Ishikawa (cell line): ENCODE measurements around the gene HMOX1.

Experiments
- CEBPB ChIP-seq: IDR thresholded peaks from 2 replicates; pipeline ENCODE4 v1.6.1; 2012
- CREB1 ChIP-seq: IDR thresholded peaks from 2 replicates; pipeline ENCODE4 v1.6.1; 2012; ENCODE audit warnings: low read depth
- EGR1 ChIP-seq: IDR thresholded peaks from 2 replicates; pipeline ENCODE4 v1.6.1; 2012
- EP300 ChIP-seq: IDR thresholded peaks from 2 replicates; pipeline ENCODE4 v1.6.1; 2012; ENCODE audit warnings: borderline replicate concordance
- FOXM1 ChIP-seq: IDR thresholded peaks from 2 replicates; pipeline ENCODE4 v1.6.1; 2012; ENCODE audit warnings: low read depth, borderline replicate concordance
- MAX ChIP-seq: IDR thresholded peaks from 2 replicates; pipeline ENCODE4 v1.6.1; 2012
- NFIC ChIP-seq: IDR thresholded peaks from 2 replicates; pipeline ENCODE4 v1.6.1; 2012
- RAD21 ChIP-seq: IDR thresholded peaks from 2 replicates; pipeline ENCODE4 v1.6.1; 2012; ENCODE audit warnings: low read depth
- REST ChIP-seq: IDR thresholded peaks from 2 replicates; pipeline ENCODE4 v1.6.1; 2012; ENCODE audit warnings: low read depth, mild to moderate bottlenecking
- TAF1 ChIP-seq: IDR thresholded peaks from 2 replicates; pipeline ENCODE4 v1.6.1; 2012; ENCODE audit warnings: low read depth, mild to moderate bottlenecking
- TCF12 ChIP-seq: IDR thresholded peaks from 2 replicates; pipeline ENCODE4 v1.6.1; 2012; ENCODE audit warnings: low read depth
- TEAD4 ChIP-seq: IDR thresholded peaks from 2 replicates; pipeline ENCODE4 v1.6.1; 2012
- USF1 ChIP-seq: IDR thresholded peaks from 2 replicates; pipeline ENCODE4 v1.6.1; 2012
- YY1 ChIP-seq: IDR thresholded peaks from 2 replicates; pipeline ENCODE4 v1.6.1; 2012; ENCODE audit warnings: low read depth
- ZBTB7A ChIP-seq: IDR thresholded peaks from 2 replicates; pipeline ENCODE4 v1.6.1; 2012; ENCODE audit warnings: low read depth

The HMOX1 gene

GRCh38 chr22:35347462-35347861 lies 33.4 kb upstream of the HMOX1 start:
- TF ChIP-seq REST: no peak

GRCh38 chr22:35348026-35348590 lies 32.8 kb upstream of the HMOX1 start:
- TF ChIP-seq REST: no peak
- no peak for TF ChIP-seq YY1
- TF ChIP-seq EGR1: no peak
- TF ChIP-seq TCF12: no peak
- no peak for TF ChIP-seq CREB1
- no peak for TF ChIP-seq TEAD4

GRCh38 chr22:35348703-35349102 lies 32.2 kb upstream of the HMOX1 start:
- TF ChIP-seq TEAD4: no peak
- no peak for TF ChIP-seq TAF1
- TF ChIP-seq RAD21: no peak
- TF ChIP-seq YY1: no peak
- TF ChIP-seq CREB1: no peak
- no peak for TF ChIP-seq ZBTB7A
- no peak for TF ChIP-seq USF1
- TF ChIP-seq CEBPB: no peak
- TF ChIP-seq EP300: no peak
- TF ChIP-seq EGR1: no peak
- TF ChIP-seq FOXM1: no peak
- no peak for TF ChIP-seq MAX
- no peak for TF ChIP-seq REST
- TF ChIP-seq TCF12: no peak
- no peak for TF ChIP-seq NFIC

- TF ChIP-seq USF1 (peak; percentile 34; the same call in 1 of the 2 replicates), TCF12 (no peak), ZBTB7A (no peak)
These were observed 31.6 kb upstream of the HMOX1 start for GRCh38 chr22:35349368-35349703.

- no peak for TF ChIP-seq REST
- TF ChIP-seq NFIC: peak; percentile 42
- peak; percentile 61; the same call in 1 of the 2 replicates for TF ChIP-seq ZBTB7A
- peak; percentile 38; the same call in 1 of the 2 replicates for TF ChIP-seq TCF12
- no peak for TF ChIP-seq EP300
- 0 out of 2 replicates have a peak, but pooled peaks have one; percentile 13 for TF ChIP-seq MAX
- TF ChIP-seq CREB1: no peak
- TF ChIP-seq EGR1: no peak
These were observed 31.0 kb upstream of the HMOX1 start for GRCh38 chr22:35349704-35350538.
